Stimulated activated CD4-positive, alpha-beta T cell treated with anti-CD3 and anti-CD28 coated beads, Interleukin-15, amount 100 ng/mL, for 24 hours (primary cell): ENCODE measurements around the gene STK32B.
A peak's percentile ranks its signal among the peaks of the same experiment; 100 is the strongest.

ENCODE experiments used
- DNase-seq: peaks from one replicate; pipeline ENCODE4 v3.0.0-alpha.2; 2020

The STK32B gene

DNA sequence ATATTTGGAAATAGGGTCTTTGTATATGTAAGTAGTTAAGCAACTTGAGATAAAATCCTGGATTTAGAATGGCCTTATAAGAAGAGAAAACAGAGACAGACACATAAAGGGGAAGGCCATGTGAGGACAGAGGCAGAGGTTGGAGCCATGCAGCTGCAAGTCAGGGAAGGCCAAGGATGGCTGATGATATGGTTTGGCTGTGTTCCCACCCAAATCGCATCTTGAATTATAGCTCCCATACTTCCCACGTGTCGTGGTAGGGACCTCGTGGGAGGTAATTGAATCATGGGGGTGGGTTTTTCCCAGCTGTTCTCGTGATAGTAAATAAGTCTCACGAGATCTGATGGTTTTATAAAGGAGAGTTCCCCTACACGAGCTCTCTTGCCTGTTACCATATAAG, 76.3 kb downstream of the STK32B start:
- DNase-seq = no peak

DNA sequence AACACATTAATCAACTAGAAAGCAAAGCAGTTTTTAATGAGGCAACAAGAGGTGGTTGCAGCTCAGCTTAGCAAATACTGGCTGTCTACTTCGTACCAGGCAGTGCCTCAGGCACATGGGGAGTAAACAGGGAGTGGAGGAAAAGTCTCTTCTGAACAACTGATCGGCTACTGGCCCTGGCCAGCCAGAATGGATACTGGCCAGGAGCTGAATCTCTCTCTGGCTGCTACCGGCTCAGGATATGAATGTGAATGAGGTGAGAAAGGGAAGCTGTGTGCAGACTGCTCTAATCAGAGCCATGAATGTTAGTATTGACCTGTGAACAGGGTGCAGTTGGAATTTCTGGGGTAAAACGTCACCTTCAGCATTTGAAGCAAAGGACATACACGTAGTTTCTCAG, 77.3 kb downstream of the STK32B start:
- no peak for DNase-seq

DNA sequence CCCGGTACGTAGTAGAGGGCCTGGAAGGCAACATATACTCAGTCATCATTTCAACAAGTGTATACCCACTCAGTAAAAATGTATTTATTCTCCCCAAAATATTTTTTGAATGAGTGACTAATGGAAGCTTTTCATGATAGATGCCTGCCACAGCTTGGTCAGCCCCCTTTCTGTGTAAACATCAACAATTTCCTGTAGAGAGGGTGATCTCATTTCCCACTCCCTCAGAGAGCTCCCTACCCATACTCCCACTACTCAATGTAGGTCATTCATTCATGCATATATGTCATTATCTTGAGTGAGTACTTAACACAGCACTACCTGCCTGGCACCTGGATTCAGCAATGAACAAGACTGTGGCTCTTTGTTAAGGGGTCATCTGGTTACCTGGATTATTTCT, 81.9 kb downstream of the STK32B start:
- DNase-seq = no peak

DNA sequence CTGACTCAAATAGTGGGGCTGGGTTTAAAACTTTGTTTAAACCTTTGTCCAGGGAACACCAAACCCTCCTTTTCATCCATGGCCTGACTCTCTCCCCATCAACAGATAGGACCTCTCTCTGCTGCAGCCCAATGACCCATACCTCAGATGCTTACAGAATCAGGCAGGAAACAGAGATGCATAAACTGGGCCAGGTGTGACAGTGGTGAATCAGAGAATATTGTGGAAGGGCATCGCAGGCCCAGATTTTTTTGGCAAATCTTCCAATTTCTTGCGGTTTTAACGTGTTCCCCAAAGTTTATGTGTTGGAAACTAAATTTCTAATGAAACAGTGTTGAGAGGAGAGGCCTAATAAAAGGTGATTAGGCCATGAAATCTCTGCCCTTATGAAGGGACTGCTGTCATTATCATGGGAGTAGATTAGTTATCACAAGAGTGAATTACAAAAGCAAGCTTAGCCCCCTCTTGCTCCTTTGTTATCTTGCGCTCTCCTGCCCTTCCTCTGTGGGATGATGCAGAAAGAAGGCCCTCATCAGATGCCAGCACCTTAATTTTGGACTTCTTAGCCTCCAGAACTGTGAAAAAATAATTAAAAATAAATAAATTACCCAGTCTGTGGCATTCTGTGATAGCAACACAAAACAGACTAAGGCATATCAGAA, 82.8 kb downstream of the STK32B start:
- no peak for DNase-seq

DNA sequence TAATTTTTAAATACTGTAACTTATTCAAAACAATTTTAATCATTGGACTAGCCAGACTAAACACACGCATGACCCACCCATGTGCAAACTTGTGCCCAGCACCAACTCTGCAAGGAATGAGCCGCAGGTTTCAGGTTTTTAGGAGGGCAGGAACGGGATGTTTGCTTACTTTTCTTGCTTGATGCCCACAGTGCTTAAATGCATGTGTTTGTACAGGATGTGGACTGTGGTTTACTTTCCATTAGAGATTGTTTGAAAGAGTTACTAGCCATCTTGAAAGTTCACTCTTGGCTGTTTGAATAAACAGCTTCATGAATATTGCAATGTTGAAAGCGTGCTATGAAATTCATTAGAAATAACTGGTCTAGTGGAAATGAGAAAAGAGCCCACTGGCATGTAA, 83.3 kb downstream of the STK32B start:
- no peak for DNase-seq

DNA sequence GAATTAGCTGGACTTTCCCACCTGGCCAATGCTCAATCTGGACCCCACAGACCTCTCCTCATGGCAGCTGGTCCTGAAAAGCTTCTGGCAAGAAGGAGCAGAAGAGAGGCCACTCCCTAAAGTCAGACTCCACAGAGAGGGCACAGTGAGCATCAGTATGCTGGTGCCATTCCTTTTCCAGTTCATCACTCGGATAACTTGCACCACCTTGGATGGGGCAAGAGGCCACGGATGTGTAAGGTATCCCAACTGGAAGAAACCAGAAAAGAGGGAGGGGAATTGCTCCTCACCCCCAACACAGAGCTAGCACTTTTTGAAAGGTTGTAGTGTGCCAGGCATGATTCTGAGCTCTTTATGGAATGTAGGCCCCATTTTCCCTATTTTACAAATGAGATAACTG, 85.9 kb downstream of the STK32B start:
- no peak for DNase-seq

DNA sequence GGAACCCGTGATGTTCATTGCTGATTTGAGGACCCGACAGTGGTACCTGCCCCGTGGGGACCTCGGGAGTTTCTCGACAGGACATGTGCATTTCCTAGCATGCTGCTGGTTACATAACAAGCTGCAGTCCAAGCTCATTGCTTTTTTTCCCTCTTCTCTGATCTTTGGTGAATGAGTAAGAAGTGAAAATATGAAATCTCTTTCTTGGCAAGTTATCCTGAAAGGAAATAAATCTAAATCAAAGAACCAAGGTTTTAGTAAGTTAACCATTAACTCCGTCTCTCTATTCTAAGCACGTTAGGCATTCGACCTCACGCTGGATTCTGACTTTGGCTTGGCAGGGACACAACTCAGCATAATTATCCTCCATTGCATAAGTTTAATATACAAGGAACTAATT, 86.6 kb downstream of the STK32B start:
- DNase-seq = no peak

DNA sequence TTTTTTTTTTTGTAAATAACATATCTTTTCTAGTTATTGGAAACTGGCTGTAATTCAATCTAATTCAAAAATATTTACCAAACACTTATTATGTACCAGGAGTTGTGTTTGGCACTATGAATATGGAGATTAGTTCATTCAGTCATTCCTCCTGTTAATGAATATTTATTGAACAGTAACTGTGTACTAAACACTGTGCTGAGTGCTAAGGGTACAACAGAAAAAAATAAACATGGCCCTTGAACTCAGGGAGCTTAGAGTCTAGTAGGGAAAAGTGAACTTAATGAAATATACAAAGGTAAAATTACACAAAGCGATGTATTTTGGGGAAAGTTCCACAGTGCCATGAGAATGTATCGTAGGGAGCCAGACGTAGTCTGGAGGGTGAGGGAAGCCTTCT, 87.1 kb downstream of the STK32B start:
- no peak for DNase-seq

DNA sequence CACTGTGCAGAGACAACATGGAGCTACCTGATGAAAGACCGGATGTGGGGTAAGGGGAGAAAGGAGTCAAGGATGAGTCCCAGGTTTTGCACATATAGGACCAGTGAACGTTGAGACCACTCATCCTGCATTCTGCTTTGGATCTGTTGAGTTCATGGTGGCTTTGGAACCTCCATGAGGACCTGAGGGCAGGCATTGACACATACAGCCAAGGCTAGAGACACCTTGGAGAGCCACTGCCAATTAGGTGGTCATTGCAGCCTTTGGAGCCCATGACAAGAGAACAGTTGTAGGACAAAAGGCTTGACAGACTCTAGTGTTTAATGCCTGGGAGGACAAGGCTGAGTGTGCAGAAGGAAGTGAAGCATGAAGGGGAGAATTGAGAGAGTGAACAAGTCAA, 87.9 kb downstream of the STK32B start:
- no peak for DNase-seq

DNA sequence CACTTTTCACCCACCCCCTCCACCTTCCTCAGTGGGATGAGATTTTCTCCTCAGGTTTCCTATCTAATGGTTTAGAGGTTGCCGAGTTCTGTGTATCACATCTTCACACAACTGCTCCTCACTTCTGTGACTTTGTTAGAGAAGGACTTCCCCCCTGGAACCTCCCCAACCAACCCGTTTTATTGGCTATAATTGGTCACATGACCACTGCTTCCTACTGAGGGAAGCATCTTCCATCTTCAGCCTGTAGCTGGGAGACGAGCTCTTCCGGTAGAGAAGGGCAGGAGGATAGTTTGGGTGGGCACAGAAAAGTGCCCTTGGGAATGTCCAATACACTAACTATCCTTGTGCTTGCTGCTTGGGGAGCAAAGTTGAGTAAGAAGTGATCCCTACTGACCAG, 90.5 kb downstream of the STK32B start:
- no peak for DNase-seq

DNA sequence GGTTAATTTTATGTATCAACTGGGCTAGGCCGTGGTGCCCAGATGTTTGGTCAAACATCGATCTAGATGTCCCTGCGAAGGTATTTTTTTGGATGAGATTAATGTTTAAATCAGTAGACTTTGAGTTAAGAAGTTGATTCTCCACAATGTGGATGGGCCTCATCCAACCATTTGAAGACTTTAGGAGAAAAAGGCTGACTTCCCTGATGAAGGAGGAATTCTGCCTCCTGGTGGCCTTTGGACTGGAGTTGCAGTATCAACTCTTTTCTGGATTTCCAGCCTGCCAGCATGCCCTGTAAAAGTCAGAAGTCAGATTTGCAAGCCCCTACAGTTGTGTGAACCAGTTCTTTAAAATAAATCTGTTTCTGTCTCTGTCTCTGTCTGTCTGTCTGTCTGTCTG, 91.4 kb downstream of the STK32B start:
- DNase-seq = peak; percentile 6

DNA sequence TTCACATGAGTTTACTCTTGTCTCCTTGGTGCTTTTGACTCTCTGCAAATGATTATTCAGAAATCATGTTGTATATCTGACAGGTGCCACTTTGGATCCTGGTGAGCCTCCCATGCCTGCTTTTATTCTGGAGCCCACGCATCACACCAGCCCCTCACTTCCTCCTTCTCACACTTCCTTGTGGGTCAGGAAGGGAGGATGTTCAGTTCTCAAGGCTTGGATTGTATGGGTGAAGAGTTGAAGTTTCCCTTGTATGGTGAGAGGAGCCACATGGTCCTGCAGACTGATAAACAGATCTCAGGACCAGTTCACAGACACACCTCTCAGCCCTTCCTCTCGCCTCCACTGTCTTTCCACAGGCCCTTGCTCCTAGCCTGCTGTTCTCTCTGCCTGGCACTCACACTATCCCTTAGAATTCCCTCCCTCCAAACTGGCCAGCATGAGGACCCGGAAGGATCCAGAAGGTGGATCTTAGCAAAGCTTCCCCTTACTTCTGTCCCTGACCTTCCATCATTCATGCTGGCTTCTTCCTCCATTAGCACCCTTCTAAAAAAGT, 92.1 kb downstream of the STK32B start:
- DNase-seq = no peak

DNA sequence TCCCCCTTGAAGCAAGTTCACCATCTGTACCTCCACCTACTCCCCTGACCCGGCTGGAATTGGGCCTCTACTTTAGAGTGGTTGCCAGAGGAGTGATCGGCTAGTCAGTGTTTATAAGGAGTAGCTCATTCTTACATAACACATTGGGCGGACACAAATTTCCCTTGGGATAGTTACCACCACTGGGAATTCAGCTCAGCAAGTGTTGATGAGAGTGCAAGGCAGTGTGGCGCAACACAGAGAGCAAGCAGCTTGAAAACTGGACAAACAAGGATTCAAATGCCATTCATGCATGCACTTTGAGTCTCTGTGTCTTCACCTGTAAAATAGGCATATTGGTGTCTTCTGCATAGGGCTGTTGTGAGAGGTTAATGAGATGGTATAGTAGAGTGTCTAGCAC, 92.7 kb downstream of the STK32B start:
- DNase-seq = no peak

DNA sequence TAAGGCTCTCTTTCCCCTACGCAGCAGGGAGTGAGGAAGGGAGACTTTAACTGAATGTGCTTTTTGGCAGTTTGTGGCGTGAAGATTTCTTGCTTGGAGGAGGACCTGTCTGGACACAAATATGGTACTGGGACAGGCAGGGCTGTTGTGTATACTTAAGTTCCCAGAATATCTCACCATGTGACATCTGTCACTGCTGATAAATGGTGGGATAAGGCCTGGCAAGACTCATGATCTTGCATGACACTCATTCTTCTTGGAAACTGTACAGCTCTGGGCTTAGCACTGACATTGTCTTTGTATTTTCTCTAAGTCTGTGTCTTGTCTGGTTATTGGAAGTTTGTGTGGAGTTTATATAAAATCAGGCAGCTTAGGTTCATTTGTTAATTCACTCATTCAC, 93.1 kb downstream of the STK32B start:
- no peak for DNase-seq

DNA sequence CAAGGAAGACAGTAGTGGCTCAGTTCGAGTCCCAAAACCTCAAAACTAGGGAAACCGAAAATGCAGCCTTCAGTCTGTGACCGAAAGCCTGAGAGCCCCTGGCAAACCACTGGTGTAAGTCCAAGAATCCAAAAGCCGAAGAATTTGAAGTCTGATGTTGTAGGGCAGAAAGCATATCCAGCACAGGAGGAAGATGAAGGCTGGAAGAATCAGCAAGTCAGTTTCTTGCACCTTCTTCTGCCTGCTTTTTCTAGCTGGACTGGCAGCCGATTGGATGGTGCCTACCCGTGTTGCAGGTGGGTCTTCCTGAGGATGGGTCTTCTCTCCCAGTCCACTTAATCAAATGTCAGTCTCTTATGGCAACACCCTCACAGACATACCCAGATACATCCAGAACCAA, 95.0 kb downstream of the STK32B start:
- no peak for DNase-seq

DNA sequence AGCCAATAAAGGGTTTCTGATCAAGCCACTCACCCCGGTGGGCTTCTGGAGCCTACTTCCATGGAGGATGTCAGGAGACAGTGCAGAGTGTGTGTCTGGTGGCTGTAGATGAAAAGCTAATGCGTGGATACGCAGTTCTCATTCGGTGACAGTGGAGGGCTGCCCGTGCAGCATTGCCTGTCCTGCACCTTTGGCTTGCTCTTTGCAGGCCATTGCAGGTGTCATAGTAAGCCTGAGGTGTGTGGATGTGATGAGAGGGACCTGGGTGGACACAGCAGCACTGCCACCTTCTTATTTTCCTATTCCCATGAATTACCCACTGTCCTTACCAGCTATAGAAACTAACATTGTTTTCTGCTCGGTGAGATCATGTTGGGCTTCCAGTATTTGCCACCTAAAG, 101.2 kb downstream of the STK32B start:
- no peak for DNase-seq

DNA sequence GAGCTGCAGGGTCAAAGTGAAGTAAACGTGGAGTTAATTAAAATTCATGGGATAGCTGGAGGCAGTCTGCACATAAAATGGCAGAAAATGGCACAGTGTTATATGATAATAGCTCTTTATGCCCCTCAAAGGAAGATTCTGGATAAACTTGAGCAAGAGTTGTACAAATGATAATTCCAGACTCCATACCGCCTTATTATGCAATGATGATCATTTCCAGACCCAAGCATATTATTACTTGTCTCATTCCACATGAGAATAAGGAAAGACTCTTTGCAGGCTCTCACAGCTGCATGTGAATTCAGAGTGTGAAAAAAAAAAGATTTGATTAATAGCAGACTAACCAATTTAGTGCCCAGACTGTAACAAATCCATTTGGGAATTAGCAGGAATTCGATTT, 105.4 kb downstream of the STK32B start:
- no peak for DNase-seq

DNA sequence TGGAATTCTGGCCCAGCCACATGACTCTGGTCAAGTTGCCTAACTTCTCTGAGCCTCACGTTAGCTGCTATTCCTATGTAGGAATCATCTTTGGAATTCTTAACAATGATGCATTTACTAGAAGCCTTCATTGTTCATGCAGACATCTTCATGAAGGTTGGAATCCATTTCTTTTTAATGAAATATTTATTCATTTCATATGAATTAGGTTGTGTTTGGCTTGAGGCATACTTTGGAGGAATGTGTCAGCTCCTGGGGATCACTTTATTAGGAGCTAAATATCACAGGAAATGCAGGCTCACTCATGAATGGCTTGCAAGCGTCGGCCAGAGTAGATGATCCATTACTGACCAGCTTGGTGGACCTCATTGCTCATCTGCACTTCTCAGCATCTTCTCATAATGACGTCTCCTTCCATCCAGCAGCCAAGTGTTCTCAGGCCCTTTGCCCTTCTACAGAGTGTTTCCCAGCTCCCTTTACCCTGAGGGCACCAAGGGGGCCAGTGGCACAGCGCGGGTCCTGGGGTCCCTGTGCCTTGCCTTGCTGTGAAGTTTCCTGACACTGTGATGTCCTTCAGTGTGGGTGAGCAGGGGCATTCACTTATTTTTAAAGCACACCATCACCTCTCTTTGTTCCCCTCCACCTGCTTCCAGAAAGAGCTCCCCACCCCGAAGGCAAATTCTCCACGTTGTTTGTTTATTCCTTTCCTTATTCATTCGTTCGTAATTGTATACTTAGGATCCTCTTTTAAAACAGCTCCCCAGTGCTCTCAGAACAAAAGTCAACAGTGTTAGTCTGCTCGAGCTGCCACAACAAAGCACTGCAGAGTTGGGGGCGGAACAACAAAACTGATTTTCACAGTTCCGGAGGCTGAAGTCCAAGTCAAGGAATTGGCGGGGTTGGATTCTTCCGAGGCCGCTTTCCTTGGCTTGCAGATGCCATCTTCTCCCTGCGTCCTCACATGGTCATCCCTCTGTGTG, 106.8 kb downstream of the STK32B start:
- DNase-seq = no peak

DNA sequence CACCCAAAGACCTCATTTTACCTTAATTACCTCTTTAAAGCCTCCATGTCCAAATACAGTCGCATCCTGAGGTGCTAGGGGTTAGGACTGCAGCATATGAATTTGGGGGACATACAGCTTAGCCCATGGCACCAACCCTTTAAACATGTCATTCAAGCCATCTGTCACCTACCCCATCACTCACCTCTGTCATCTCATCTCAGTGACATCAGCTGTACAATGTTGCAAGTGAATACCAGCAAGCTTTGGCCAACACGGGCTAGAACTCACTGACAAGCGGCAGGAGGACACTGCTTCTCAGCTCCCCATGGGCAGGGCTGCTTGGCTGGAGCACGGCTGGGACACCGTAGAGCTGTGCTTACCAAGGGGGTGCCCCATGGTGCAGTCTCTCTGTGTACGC, 107.5 kb downstream of the STK32B start:
- DNase-seq = no peak

DNA sequence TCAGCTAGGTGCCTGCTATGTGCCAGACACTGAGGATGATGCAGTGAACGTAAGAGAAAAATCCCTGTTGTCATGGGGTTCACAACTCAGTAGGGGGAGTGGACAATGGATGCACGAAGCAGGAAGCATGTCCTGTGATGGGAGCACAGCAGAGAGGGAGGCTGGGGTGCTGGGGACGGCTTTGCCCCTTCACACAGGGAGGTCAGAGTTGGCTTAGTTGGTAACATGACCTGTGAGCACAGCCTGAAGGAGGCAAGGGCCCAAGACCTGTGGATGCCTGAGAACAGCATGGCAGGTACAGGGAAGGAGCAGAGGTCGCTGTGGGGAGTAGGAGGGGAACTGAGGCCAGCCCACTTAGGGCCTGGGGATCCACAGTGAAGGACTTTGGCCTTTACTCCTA, 109.4 kb downstream of the STK32B start:
- no peak for DNase-seq

DNA sequence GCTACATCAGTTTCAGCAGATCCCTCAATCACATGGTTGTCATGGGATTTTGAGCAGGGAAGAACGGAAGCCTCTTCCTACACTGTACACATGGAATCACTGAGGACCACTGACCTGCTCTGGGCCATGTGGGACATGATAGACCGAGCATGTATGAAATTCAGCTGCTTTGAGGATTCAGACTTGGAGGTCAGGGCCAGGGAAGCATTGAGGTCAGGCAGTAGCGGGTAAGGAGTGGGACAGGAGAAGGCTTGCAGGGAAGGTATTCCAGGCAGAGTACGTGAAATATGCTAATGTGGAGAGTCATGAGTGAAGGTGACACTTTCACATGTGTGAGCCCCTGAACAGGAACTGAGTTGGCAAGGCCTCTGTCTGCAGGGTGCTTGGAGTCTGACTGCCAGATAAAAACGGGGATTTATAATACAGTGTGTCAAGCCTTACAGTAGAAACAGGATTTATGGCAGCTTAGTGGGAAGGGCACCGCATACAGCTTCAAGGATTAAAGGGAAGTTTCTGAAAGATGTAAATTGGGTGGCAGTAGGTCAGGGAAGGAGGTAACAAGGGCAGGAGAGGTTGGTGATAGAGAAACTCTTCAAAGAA, 111.7 kb downstream of the STK32B start:
- no peak for DNase-seq

DNA sequence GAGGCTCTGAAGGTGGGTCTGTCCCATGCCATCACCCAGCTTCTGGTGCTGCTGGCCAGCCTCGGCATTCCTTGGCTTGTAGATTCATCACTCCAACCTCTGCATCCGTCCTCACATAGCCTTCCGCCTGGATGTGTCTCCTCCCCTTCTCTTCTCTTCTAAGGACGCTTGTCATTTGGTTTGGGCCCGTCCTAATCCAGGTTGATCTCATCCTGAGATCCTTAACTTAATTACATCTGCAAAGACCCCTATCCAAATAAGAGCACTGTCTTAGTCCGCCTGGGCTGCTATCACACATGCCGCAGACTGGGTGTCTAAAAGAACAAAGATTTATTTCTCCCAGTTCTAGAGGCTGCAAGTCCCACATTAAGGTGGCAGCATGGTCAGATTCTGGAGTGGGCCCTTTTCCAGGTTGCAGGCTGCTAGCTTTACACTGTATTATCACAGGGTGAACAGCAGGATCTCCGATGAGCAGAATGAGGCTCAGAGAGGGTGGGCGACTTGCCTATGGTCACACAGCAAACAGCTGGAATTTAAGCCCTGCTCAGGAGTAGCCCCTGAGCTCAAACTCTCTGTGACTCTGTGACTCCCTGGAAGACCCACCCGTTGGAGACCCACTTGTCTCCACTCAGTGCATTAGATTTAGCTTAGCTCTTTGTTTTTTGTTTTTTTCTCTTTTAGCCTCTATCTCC, 113.1 kb downstream of the STK32B start:
- no peak for DNase-seq
